Left kidney (tissue), 2 donors: ENCODE results near the gene SP4. TPM values are rescaled to one million over a fixed set of nuclear protein-coding genes. Genes with fewer than 3 reads are reported as not detected.
A peak's percentile ranks its signal among the peaks of the same experiment; 100 is the strongest.

ENCODE experiments used
- DNase-seq: peaks from one replicate; pipeline ENCODE4 v3.0.0-alpha.2; 2013
- polyA plus RNA-seq: library from polyadenylated mRNA; unstranded; fragments of 120-200 nt; gene quantifications from one replicate; pipeline ENCODE4 v1.2.1, GENCODE V29; 2013; ENCODE audit not compliant: insufficient read length

SP4 gene
- polyA plus RNA-seq, 1 donor: 17.0 TPM

DNA sequence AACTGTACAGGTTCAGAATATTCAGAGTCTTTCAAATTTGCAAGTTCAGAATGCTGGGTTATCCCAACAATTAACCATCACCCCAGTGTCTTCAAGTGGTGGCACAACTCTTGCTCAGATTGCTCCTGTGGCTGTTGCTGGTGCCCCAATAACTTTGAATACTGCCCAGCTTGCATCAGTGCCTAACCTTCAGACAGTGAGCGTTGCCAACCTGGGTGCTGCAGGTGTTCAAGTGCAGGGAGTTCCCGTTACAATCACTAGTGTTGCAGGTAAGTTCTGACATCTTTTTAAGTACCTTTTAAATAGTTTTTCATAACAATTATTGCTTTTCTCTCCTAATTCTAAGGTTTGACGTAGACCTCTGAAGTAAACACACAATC is 2.7 kb downstream of the SP4 start:
- no peak for DNase-seq

GRCh38 chr7:21443149-21443841 is 15.4 kb downstream of the SP4 start:
- DNase-seq: no peak

- DNase-seq: no peak
Observed at GRCh38 chr7:21448974-21449373, 21.1 kb downstream of the SP4 start.

DNA sequence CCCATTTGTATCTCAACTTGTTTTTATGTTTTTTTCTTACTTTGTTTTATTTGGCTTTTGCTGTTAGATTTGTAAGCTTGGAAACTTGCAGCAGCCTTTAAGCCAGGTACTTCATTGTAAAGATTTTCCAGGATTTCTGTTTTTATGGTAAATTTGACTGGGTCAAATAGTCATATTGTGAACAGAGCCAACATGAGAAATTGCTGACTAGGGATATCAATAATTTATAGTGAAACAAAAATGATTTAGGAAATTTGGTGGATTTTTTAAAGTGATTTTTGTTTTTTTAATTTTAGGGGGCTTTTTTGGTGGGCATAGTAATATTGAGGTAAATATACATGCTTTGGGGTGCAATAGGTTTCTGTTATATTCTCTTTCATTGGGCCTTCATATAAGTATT is 22.2 kb downstream of the SP4 start:
- DNase-seq: no peak

- no peak for DNase-seq
Observed at GRCh38 chr7:21450941-21451340, 23.1 kb downstream of the SP4 start.

GRCh38 chr7:21454182-21454581 is 26.3 kb downstream of the SP4 start:
- DNase-seq: no peak

- DNase-seq: no peak
Observed at GRCh38 chr7:21454906-21455305, 27.0 kb downstream of the SP4 start.

DNA sequence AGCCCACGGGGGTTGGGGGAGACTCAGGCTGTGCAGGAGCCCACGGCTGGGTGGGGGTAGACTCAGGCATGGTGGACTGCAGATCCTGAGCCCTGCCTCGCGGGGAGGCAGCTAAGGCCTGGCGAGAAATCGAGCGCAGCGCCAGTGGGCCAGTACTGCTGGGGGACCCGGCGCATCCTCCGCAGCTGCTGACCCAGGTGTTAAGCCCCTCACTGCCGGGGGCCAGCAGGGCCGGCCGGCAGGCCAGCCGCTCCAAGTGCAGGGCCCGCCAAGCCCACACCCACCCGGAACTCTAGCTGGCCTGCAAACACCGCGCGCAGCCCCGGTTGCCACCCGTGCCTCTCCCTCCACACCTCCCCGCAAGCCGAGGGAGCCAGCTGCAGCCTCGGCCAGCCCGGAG is 33.4 kb downstream of the SP4 start:
- no peak for DNase-seq

GRCh38 chr7:21462081-21462480 is 34.2 kb downstream of the SP4 start:
- no peak for DNase-seq

- no peak for DNase-seq
Observed at GRCh38 chr7:21463524-21463923, 35.6 kb downstream of the SP4 start.

DNA sequence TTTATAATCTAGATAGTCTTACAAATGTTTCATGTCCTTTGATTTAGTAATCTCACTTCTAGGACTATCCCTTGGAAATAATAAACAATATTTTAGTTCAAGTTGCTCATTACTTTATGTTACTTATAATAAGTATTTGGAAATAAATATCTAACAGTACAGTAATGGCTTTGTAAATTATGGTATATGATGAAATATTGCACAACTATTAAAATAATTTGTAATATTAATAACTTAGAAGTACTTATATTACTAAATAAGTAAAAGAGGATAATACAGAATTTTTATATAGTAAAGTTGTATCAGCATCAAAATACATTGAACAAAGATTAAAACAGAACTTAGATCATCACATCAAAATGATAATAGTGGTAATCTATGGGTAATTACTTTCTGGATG is 41.1 kb downstream of the SP4 start:
- DNase-seq: no peak

- DNase-seq: no peak
Observed at GRCh38 chr7:21469894-21470293, 42.0 kb downstream of the SP4 start.

DNA sequence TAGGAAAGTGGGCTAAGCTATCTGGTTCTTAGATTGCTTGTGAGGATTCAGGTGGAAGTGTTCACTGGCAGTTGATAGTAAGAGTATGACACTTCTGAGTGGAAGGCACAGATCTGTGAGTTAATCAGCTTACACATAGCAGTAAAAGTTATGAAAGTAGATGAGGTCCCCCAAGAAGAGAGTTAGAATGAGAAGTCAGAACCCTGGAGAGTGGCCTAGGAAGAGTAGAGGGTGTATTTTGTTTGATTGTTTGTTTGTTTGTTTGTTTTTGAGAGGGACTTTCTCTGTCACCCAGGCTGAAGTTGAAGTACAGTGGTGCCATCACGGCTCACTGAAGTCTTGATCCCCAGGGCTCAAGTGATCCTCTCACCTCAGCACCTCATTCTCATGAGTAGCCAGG is 44.1 kb downstream of the SP4 start:
- no peak for DNase-seq

DNA sequence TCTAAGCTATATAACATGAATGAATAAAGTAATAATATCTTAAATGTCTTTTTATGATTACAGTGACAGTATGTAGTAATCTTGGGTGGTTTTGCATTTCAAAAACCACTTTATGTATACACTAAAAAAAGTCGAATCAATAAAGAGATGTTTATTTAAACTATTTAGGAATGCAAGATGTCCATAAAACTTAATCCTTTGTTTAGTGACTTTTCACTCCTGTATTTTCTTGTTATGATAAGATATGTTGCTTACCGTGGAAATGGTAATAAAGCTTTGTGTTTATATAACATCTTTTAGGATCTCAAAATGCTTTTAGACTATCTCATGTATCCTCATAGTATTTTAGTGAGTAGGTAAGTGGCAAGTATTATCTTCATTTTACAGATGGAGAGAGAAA is 48.5 kb downstream of the SP4 start:
- DNase-seq: no peak

- DNase-seq: no peak
Observed at GRCh38 chr7:21480693-21481403, 53.0 kb downstream of the SP4 start.

DNA sequence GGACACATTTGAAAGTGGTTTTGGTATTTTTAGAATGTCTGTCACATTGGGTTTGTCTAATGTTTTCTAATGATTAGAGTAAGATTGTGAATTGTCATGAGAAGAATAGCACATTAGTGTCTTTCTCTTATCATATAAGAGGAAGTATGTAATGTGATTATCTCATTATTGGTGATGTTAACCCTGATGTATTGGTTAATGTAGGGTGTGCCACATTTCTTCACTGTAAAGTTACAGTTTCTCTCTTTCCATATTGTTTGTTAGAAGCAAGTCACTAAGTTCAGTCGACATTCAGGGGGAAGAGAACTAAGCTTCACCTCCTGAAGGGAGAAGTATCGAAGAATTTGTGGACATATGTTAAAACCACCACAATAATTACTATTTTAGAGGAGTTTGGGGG is 58.6 kb downstream of the SP4 start:
- DNase-seq: no peak

DNA sequence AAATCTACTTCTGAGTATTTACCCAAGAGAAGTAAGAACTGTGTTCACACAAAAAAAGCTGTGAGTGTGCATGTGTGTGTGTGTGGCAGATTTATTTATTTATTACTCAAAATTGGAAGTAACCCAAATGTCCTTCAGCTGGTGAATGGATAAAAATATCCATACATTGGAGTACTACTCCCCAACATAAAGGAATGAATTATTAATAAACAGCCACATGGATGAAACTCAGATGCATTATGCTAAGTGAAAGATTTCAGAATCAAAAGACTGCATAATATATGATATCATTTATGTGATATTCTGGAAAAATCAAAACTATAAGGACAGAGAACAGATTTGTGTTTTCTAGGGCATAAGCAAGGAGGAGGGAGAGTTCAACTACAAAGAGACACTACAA is 67.8 kb downstream of the SP4 start:
- DNase-seq: no peak

GRCh38 chr7:21497072-21497471 is 69.2 kb downstream of the SP4 start:
- DNase-seq: no peak

- DNase-seq: no peak
Observed at GRCh38 chr7:21500117-21500832, 72.4 kb downstream of the SP4 start.

DNA sequence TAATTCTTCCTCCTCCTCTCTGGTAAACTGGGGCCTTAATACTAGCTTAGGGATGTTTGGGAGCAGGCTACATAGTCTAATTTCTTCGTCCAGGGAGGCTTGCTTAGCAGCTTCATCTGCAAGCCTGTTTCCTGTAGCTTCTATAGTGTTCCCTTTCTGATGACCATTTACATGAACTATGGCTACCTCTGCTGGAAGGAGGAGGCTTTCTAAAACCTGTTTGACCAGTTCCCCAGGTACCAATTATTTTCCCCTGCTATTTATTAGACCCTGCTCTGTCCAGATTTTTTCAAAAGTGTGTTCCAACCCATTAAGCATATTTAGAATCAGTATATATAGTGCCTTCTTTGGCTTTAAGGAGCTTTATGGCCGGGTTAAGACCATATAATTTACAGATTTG is 76.1 kb downstream of the SP4 start:
- DNase-seq: peak; percentile 29

- no peak for DNase-seq
Observed at GRCh38 chr7:21507627-21508343, 79.9 kb downstream of the SP4 start.

GRCh38 chr7:21508538-21508937 is 80.7 kb downstream of the SP4 start:
- no peak for DNase-seq

DNA sequence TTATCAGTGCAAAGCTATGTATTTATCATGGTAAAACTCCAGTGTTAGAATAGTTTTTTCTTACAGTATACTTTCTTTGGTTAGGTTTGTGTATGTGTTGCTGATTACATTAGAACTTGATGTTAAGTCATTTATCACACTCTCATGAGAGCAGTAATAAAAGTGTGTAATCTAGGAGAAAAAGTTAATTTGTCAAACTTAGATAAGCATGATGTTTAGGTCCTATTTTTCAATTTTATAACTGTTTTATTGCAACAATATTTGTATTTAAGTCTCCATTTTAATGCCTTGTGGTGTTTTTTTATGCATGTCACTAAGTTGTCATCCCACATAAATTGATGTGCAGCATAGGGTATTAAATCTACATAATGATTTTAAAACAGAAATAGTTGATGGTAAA is 86.2 kb downstream of the SP4 start:
- no peak for DNase-seq
